HG03442 (cell line): ENCODE results near the gene RASGEF1C.
"Not testable (repeated sequence)": the region's sequence is repeated elsewhere in the genome, so short reads cannot be mapped to it uniquely, and the experiment has no call there.

Experiments used
- ATAC-seq: cut with Tn5 transposase; IDR thresholded peaks from one replicate; pipeline ENCODE4 v1.9.1; 2021; ENCODE audit warnings: mild to moderate bottlenecking, moderate library complexity; ENCODE audit not compliant: unreplicated experiment

Gene RASGEF1C

DNA sequence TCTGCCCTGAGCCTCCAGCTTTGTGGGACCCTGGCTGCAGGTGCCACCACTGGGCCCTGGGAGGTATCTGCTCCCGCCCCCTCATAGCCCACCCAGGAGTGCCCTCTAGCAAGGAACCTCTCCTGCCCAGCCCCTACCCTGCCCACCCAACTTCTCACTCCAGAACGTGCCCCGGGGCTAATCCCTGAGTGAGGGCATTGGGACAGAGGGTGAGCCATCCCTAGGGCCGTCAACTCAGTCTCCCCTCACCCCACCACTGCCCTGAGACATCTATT, 2.7 kb upstream of the RASGEF1C start:
- ATAC-seq = no peak

DNA sequence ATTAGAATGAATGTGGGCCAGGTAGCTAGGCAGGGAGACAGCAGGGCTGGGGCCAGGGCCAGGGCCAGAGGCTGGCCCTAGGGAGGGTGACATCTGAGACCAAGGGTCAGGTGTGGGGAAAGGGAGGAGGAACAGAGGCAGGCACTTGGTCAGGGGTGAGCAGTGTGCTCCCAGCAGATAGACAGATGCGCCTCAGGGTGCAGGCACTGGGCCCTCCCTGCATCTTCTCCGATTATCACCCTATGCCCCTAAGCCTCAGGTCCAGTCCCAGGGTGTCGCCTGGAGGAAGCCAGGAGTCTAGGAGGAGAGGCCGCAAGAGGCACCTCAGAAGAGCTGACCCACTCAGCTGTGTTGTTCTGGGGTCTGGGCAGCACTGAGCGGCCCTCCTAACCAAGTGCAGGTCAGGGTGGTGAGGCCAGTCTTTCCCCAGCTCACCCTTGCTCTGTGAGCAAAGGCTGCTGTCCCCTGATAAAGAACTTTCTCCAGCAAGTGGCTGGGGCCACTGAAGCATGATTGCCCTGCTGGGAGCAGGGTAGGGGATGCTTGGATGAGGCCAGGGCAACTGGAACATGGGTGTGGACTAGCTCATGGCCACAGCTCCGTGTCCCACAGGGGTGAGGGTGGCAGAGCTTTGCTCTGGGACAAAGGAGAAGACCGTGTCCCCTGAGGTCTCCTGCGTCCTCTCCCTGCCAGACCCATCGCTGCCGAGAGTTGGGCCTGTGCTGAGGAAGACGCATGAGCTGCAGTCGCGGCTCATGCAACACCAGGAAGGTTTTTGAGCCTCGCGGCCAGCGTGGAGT, 2.1 kb upstream of the RASGEF1C start:
- ATAC-seq = no peak

DNA sequence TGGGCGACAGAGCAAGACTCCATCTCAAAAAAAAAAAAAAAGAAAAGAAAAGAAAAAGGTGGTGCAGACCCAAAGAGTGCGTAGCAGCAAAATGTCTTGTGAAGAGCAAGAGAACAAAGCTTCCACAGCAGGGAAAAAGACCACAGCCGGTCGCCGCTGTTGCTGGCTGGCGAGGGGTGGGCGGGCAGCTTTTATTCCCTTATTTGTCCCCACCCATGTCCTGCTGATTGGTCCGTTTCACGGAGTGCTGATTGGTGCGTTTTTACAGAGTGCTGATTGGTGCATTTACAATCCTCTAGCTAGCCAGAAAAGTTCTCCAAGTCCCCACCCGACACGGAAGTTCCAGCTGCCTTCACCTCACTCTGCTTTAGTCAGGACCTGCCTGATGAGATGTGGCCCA, 1.1 kb upstream of the RASGEF1C start:
- not testable (repeated sequence) for ATAC-seq

DNA sequence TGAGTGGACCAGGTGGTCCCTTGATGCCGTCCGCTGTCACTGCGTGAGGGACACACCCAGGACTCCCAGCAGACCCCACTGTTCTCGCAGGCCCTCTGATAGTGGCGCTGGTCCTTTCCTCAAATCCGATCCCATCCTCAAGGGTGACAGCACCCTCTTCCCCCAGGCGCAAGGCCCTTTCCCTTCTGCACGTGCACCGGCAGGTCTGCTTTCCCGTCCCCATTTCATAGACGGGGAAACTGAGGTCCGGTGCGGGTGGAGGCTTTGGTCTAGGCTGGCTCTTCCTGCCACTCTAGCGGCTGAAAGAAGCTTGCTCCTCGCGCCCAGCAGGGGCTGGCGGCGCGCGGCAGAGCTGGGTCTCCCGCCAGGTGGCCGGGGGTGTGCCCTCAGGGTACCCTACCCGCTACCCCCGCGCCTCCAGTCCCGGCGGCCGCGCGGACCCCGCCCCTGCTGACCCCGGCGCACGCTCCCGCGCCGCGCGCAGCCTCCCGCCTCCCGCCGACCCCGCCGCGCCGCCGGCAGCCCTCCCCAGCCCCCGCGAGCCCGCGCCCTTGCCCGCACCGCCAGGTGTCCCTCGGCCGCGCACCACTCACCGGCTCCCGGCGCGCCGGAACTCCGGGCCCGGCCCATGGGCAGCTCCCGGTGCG, 453 bp downstream of the RASGEF1C start:
- peak; percentile 20 for ATAC-seq

GRCh38 chr5:180208038-180208434, 975 bp downstream of the RASGEF1C start:
- ATAC-seq = no peak

DNA sequence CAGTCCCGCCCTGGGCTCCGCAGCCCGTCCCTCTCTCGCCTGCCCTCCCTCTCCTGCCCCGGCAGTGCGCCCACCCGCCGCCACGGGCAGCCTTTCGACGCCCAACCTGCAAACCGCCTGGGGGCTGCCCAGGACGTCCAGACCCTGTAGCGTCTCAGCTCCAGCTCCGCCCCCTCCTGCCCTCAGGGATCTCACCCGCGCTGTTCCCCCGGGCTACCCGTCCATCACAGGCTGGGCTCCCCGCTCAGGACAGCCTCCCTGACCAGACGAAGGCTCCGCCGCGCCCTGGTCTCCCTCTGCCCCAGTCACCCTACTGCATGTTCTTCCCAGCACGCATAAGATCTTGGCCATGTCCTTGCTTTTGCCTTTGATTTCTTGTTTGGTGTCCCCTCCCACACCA, 1.4 kb downstream of the RASGEF1C start:
- ATAC-seq = no peak

DNA sequence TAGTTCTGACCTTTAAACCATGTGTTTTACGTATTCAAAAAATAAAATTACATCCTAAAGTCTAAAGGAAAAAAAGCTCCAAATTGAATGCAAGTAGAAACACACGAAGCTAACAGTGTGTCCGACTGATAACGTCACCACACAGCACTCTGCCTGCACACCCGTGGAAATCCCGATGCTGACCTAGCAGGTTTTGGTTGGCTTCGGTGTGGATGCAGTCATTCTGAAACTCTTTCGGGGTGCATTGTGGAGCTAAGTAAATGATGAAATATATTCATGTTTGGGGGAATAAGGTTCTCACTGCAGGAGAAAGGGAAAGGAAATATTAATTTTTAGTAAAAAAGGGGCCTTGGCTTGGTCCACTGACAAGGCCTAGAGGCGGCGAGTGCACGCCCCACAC, 2.0 kb downstream of the RASGEF1C start:
- ATAC-seq = no peak

DNA sequence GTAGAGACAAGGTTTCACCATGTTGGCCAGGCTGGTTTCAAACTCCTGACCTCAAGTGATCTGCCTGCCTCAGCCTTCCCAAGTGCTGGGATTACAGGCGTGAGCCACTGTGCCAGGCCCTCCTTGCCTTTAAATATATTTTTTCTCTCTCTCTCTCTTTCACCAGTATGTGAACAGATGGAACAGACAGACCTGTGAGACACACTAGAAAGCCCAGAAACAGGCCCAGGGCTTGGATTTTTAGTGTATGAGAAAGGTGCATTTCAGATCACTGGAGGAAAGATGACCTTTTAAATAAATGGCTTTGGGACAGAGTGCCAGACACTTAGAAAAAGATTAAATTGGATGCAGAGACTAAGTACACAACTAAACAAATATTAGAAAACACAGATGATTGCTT, 3.1 kb downstream of the RASGEF1C start:
- ATAC-seq = no peak

DNA sequence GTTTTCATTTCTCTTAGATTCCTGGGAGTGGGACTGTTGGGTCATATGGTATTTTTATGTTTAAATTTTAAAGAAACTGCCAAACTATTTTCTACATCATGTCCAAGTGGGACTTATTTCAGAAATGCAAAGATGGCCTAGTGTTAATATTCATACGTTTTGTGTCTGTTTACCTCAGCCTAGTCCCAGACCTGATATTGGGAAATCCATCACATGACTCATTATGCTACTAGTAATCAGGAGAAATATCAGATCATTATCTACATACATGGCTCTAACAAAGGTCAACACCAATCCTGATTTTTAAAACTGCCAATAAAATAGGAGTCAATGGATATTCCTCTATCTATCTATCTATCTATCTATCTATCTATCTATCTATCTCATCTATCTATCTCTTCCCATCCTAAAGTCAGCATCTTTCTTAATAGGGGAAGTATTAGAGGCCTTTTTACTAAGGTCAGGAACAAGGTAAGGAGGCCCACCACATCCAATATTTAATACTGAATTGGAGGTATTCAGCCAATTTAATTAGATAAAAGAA, 4.7 kb downstream of the RASGEF1C start:
- no peak for ATAC-seq

DNA sequence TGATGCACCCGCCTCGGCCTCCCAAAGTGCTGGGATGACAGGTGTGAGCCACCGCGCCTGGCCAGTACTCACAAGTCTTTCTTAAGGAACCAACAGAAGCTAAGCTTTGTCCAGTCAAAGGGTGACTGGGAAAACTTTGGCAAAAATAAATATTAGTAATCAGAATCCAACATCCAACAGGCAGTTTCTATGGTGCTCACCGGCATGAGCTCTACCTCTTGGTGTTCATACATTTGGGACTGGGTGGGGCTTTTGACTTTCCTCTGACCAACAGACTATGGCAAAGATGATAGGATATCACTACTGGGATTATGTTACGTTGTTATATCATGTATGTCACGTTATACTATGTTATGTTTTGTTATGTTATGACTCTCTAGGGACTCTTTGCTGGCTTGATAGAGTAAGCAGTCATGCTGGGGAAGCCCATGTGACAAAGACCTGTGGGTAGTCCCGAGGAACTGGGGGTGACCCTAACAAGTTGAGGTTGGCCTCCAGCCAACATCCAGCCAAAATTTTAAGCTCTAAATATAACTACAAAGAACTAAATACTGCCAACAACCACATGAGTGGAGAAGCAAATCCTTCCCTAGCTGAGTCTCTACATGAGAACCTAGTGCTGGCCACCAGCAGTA, 6.0 kb downstream of the RASGEF1C start:
- ATAC-seq = no peak

DNA sequence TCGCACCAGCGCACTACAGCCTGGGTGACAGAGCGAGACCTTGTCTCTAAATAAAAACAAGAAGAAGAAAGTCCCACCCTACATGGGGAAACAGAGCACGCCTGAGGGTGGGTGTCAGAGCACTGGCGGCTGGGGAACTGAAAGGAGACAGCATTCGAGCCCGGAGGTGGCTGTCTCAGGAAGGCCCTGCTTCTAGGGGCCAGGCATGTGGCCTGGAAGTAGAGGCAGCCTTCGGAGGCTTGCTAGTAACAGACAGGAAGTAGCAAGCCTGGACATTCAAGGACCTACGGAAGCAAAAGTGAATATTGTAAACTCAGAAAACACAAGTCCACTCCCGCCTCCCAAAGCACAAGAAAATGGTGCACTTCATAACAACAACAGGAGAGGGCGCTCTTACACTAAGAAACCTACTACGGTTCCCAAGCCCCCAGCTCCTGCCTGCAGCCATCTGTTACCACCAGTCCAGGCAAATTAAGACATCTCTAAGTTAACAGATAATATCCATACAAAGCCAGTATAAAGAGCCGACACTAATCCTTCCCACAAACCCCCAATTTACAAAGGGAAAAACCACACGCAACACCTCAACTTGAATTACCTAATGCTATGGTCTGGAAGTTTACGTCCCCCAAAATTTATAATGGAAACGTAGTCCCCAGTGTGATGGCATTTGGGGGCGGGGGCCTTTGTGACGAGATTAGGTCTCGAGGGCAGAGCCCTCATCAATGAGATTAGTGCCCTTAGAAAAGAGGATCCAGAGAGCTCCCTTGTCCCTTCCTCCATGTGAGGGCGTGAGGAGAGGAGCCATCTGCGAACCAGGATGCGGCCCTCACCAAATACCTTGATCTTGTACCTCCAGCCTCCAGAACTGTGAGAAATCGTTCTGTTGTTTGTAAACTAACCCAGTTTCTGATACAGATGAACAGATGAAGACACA, 7.7 kb downstream of the RASGEF1C start:
- ATAC-seq = no peak

DNA sequence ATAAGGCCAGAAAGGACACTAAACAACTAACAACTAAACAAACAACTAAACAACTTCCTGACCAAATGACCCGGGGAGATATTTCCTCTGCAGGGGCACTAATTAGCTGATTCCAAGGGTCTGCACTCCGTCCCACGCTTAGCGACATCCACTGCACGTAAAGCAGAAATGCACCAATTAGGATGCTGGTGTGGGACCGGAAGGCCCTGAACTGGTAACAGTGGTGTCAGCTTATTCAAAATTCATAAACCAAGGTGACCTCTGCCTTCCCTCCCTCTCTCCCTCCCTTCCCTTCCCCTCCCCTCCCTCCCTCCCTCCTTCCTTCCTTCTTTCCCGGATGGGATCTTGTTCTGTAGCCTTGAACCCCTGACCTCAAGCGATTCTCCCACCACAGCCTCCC, 9.6 kb downstream of the RASGEF1C start:
- no peak for ATAC-seq

- ATAC-seq = no peak
These were observed 10.8 kb downstream of the RASGEF1C start for GRCh38 chr5:180198208-180198607.

DNA sequence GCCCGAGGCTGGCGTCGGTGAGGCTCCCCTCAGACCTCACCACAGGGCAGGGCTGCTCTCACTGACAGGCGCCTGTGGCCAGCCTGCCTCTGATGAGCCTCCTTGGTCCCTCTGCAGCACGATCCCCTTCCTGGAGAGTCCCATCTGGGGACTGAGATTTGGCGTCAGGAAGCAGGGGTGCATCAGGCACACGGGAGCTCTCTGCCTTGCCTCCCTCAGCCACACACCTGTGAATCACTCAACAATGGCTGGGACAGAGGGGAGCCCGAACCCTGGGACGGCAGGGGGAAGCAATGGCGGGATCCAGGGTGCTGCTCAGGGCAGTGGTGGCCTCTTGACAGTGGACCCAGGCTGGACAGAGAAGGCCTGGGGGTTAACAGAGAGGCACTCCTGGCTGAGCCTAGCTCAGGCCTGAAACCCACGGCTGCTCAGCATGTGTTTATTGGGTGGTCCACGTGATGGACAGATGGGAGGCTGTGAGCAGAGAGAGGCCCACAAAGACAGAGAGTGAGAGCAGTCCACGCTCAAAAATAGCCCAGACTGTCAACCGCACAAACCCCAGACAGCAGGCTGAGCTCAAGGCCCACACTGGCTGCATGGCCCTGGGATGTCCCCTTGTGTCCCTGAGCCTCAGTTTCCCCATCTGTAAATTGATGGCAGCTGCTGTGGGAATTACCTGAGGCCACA, 11.9 kb downstream of the RASGEF1C start:
- no peak for ATAC-seq

- no peak for ATAC-seq
These were observed 14.3 kb downstream of the RASGEF1C start for GRCh38 chr5:180194410-180195345.

DNA sequence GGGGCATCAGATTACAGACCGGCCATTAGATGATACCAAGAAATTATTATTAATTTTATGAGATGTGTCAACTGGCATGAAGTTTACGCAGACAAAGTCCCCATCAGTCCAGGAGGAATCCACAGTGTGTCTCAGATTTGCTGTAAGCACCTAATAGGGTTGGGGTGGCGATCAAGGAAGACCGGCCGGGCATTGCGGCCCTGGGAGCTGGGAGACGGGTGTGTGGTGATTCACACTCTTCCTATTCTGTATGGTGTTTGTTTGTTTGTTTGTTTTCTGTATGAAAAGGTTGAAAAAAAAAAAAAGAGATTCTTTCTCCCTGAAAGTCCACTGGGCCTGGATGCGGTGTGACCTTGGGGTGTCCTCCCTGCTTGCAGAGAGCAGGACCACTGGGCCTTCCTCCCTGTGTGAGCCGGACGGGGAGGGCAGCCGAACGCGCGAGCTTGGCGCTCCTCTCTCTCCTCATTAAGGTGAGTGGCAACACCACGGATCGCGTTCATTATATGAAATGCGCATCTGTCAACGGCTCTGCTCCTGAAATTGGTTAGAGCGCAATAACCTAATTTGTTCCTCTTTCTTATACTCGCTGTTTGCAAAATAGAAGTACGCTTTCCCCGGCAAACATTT, 15.1 kb downstream of the RASGEF1C start:
- ATAC-seq = no peak

- no peak for ATAC-seq
These were observed 17.3 kb downstream of the RASGEF1C start for GRCh38 chr5:180191716-180192115.

DNA sequence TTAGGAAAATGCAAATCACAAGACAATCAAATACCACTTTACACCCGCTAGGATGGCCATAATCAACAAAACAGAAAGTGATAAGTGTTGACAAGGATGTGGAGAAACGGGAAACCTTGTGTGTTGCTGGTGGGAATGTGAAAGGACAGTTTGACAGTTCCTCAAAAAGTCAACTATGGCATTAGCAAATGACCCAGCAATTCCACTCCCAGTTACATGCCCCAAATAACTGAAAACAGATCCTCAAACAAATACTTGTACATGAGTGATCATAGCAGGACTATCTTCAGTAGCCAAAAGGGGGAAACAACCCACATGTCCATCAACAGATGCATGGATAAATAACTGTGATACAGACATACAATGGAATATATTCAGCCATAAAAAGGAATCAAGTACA, 21.2 kb downstream of the RASGEF1C start:
- no peak for ATAC-seq

DNA sequence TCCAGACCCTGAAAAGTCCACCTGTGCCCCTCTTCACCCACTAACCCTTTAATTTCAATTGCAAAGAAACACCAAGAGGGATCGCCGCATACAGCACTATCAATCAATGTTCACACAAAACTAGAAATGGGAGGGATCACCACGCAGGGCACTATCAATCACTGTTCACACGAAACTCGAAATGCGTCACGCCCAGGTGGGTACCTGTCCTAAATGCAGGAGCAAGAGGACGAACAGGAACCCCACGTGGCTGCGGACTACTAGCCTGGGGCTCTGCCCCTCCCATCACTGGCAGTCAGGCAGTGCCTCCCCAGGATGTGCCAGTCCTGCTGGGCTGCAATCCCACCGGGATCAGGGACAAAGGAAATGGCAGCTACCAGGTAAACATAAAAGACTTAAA, 28.2 kb downstream of the RASGEF1C start:
- no peak for ATAC-seq
